Middle frontal gyrus (tissue), 1 donor: Measurements from ENCODE around the gene DEFB128.

ENCODE experiments used
- DNase-seq: peaks from one replicate; pipeline ENCODE4 v3.0.0-alpha.2; 2015; ENCODE audit warnings: low spot score; ENCODE audit errors: extremely low spot score

The DEFB128 gene

DNA sequence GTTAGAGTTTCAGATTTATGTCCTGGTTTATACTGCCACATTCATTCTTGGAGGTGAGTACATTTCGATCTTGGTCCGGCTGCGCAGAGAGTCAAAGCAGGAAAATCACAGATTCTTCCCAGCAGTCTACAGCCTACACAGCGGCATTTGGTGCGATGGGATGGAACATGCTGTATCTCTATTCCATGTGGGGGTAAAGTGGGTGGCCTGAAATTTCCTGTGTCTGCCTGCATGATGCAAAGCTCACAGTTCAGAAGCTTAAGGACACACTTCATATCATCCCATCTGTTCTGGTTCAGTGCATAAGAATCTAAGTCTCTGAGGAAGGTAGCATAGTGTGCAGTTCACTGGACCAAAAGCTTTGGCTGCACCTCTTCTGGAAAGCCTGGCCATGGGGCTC lies 32.4 kb downstream of the DEFB128 start, which contains the start of gene DEFB127:
DEFB127 (plus strand) TSS at position 301 of the 400 bp plus-strand sequence; CDS start at position 392, 91 bp downstream.
- no peak for DNase-seq

DNA sequence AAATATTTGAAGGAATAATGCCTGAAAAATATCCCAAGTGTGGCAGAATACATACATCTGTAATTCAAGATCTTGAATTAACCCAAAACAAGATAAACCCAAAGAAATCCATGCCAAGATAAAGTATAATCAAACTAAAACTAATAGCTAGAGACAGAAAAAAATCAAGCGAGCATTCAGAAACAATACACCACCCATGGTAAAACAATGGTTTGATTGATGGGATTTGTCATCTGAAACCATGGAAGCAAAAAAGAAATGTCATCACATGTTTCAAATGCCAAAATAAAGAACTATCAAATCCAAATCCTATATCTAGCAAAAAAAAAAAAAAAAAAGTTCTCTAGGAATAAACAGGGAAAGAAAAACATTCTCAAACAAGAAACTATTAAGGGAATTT lies 37.4 kb downstream of the DEFB128 start:
- no peak for DNase-seq

DNA sequence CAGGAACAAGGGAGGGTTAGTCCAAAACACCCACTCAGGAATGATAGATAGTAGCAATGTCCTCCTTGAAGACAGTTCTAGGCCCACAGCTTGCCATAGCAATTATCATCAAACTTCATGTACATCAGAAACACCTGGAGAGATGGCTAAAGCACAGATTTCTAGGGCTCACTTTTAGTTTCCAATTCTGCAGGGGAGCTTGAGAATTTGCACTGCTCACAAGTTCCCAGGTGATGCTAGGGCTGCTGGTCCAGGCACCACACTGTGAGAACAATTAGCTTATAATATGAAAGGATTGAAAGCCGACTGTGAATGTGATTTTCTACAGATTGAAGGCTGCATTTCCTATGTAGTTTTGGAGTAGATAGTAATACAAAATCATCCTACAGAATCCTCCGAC lies 43.6 kb downstream of the DEFB128 start:
- DNase-seq, result no peak

DNA sequence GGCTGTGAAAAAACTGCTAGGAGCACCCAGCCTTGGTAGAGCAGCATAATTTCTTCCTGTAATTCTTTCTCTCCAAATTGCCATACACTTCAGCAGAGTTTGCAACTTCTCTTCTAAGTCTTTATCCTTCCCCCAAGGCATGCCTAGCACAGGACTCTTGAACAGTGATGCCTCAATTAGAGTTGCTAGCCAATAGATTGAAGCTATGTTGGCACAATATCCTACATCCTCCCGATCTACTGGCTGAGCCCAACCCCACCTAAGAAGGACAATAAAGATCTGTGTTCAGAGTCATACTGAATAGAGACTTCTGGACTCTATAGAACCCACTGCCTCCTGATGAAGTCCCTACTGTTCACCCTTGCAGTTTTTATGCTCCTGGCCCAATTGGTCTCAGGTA lies 47.2 kb downstream of the DEFB128 start, which contains the start of gene DEFB126:
DEFB126 (plus strand) TSS at position 301 of the 400 bp plus-strand sequence; CDS start at position 340, 39 bp downstream.
- no peak for DNase-seq
